GM03348 (cell line): ENCODE results near the gene SLC8A2.

ENCODE experiments used
- DNase-seq: peaks from one replicate; pipeline ENCODE4 v3.0.0; 2012; ENCODE audit warnings: low spot score

The SLC8A2 gene

GRCh38 chr19:47459477-47459876 lies 12.2 kb downstream of the SLC8A2 start:
- DNase-seq: no peak

- DNase-seq: no peak
Measured at GRCh38 chr19:47458672-47459071, 13.0 kb downstream of the SLC8A2 start.

- DNase-seq: no peak
Measured at GRCh38 chr19:47456721-47457474, 14.8 kb downstream of the SLC8A2 start.

GRCh38 chr19:47450478-47450877 lies 21.2 kb downstream of the SLC8A2 start:
- DNase-seq: no peak

- DNase-seq: no peak
Measured at GRCh38 chr19:47448360-47448727, 23.3 kb downstream of the SLC8A2 start.

- peak; percentile 70 for DNase-seq
Measured at GRCh38 chr19:47447470-47448359, 24.0 kb downstream of the SLC8A2 start.

GRCh38 chr19:47446534-47447469 lies 24.9 kb downstream of the SLC8A2 start:
- no peak for DNase-seq

- no peak for DNase-seq
Measured at GRCh38 chr19:47445937-47446402, 25.7 kb downstream of the SLC8A2 start.

- DNase-seq: no peak
Measured at GRCh38 chr19:47445527-47445926, 26.2 kb downstream of the SLC8A2 start.

GRCh38 chr19:47444388-47444821 lies 27.3 kb downstream of the SLC8A2 start:
- DNase-seq: no peak

- DNase-seq: no peak
Measured at GRCh38 chr19:47443331-47443730, 28.4 kb downstream of the SLC8A2 start.

- no peak for DNase-seq
Measured at GRCh38 chr19:47438793-47439220, 32.9 kb downstream of the SLC8A2 start.

GRCh38 chr19:47437500-47437899 lies 34.2 kb downstream of the SLC8A2 start:
- DNase-seq: no peak

GRCh38 chr19:47436712-47437401 lies 34.8 kb downstream of the SLC8A2 start:
- peak; percentile 85 for DNase-seq

GRCh38 chr19:47435883-47436417 lies 35.7 kb downstream of the SLC8A2 start:
- no peak for DNase-seq

GRCh38 chr19:47435196-47435595 lies 36.5 kb downstream of the SLC8A2 start:
- no peak for DNase-seq

- DNase-seq: no peak
Measured at GRCh38 chr19:47434088-47434487, 37.6 kb downstream of the SLC8A2 start.

- no peak for DNase-seq
Measured at GRCh38 chr19:47433121-47433520, 38.6 kb downstream of the SLC8A2 start.

- DNase-seq: no peak
Measured at GRCh38 chr19:47432499-47432898, 39.2 kb downstream of the SLC8A2 start.

- no peak for DNase-seq
Measured at GRCh38 chr19:47432091-47432490, 39.6 kb downstream of the SLC8A2 start.
